Measurements from ENCODE around the gene FTSJ1.
"Not testable (repeated sequence)": the region's sequence is repeated elsewhere in the genome, so short reads cannot be mapped to it uniquely, and the experiment has no call there.

The FTSJ1 gene, protein sequence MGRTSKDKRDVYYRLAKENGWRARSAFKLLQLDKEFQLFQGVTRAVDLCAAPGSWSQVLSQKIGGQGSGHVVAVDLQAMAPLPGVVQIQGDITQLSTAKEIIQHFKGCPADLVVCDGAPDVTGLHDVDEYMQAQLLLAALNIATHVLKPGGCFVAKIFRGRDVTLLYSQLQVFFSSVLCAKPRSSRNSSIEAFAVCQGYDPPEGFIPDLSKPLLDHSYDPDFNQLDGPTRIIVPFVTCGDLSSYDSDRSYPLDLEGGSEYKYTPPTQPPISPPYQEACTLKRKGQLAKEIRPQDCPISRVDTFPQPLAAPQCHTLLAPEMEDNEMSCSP

GRCh38 chrX:48475774-48476577, at the start of gene FTSJ1:
Gene FTSJ1 (plus strand): TSS chrX:48476199. CDS start chrX:48478048, 1,849 bp downstream.
- peak; percentile 81 to 85 for DNase-seq

DNA sequence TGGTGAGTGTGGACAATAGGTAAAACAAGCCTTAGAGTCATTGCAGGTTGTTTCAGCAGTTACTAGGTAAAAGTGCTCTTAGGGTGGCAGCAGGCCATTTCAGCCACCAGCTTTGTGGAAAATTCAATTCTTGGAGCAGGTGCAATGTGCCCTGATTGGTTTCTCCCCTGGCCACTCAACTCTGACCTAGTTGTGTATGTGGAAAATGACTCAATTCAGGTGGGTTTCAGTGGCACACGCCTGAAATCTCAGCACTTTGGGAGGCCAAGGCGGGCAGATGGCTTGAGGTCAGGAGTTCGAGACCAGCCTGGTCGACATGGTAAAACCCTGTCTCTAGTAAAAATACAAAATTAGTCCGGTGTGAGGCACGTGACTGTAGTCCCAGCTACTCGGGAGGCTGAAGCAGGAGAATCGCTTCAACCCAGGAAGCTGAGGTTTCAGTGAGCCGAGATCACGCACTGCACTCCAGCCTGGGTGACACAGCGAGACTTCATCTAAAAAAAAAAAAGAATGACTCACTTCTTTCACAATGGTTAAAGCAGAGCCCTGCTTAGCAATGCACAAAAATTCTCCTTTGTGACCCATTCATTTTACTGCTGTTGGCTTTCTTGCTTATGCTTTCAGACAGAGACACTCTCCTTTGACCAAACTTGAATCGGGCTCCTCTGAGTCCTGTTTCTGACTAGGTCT, 48.8 kb upstream of the FTSJ1 start:
- not testable (repeated sequence) for DNase-seq

- DNase-seq = not testable (repeated sequence)
Measured at GRCh38 chrX:48429606-48430005, 46.4 kb upstream of the FTSJ1 start.

GRCh38 chrX:48430166-48430565, 45.8 kb upstream of the FTSJ1 start:
- not testable (repeated sequence) for DNase-seq

DNA sequence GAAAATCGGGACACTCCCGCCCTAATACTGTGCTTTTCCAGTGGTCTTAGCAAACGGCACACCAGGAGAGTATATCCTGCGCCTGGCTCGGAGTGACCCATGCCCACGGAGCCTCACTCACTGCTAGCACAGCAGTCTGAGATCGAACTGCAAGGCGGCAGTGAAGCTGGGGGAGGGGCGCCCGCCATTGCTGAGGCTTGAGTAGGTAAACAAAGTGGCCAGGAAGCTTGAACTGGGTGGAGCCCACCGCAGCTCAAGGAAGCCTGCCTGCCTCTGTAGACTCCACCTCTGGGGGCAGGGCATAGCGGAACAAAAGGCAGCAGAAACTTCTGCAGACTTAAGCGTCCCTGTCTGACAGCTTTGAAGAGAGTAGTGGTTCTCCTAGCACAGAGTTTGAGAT, 42.3 kb upstream of the FTSJ1 start:
- peak in 1 of 2 experiments; percentile 5 for DNase-seq

- DNase-seq = not testable (repeated sequence)
Measured at GRCh38 chrX:48447201-48447600, 28.8 kb upstream of the FTSJ1 start.

DNA sequence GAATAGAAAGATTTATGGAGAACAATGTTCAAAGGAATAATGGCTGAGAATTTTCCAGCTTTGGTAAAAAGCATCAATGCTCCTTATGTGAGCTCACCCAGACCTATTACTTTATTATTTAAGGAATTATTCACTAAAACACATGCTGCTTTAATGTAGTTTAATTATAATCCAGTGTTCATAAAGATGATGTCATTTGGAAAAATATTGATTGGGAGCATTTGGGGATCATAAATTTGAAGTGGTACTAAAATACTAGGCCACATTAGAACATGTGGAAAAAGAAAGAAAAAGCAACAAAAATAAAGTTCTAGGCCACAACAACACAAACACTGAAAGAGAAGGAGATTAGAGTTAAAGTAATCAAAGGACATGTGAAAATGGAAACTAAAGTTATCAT, 25.9 kb upstream of the FTSJ1 start:
- DNase-seq = no peak

GRCh38 chrX:48451708-48452107, 24.3 kb upstream of the FTSJ1 start:
- no peak for DNase-seq

DNA sequence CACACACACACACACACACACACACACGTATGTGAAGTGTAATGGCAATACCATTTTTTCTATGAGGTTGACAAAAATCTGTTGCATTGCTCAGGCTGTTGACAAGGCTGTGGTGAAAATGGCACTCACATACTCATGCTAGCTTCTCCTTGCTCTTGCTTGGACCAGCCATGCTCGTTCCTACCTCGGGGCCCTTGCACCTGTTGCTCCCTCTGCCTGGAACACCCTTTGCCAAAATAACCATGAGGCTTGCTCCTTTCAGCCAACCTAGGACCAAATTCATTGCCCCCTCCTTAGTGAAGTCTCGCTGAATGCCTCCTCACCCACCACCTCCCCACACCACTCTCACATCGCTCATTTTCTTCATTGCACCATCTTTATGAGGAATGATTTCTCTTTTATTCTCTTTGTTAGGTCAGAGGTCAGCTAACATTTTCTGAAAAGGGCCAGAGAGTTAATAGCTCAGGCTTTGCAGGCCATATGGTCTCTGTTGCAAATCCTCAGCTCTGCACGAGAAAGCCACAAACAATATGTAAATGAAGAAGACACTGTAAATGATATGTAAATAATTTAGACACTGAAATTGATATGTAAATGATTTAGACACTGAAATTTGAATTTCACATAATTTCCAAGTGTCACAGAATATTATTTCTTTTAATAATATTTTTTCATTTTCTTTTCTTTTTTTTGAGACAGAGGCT, 19.2 kb upstream of the FTSJ1 start:
- no peak for DNase-seq

GRCh38 chrX:48458711-48459110, 17.3 kb upstream of the FTSJ1 start:
- no peak for DNase-seq

- no peak for DNase-seq
Measured at GRCh38 chrX:48459483-48459882, 16.5 kb upstream of the FTSJ1 start.

DNA sequence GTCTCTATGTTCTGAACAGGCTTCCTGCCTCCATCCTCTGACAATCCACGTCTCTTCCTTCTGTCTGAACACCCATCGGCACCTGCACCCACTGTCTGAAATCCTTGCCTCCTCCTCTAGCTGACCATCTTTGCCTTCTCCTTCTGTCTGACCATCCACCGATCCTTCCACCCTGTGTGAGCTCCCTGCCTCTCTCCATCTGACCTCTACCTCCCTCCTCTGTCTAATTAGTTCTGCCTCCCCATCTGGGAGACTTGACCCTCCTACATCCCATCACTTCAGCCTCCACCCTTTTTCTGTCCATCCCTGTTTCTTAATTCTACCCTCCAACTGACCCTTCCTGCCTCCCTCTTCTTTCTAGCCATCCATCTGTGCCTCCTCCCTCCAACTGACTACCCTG, 16.0 kb upstream of the FTSJ1 start:
- no peak for DNase-seq

- no peak for DNase-seq
Measured at GRCh38 chrX:48460606-48461005, 15.4 kb upstream of the FTSJ1 start.

- DNase-seq = no peak
Measured at GRCh38 chrX:48461830-48462229, 14.2 kb upstream of the FTSJ1 start.

DNA sequence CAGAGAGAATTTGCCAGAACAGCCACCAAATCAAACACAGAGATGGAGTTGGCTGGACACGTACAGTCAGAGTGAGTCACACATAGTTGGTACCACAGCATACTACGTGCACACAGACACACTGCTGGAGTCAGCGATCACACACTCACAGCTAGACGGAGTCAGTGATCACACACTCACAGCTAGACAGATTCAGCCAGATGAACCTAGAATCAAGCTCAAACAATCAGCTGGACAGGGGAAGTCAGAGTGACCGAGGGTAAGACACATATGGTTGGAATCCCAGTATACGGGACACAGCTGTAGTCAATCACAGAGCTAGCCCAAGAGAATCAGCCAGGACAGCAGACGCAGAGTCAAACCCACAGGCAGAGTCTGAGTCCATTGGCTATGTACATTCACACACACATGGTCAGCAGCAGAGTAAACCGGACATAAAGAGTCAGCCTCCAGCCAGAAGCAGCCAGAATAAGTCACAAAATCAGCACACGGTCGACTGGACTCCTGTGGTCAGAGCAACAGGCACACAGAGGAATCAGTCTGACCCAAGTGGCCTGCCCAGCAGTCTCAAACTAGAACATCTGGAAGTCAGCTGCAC, 10.6 kb upstream of the FTSJ1 start:
- no peak for DNase-seq

GRCh38 chrX:48466696-48467095, 9.3 kb upstream of the FTSJ1 start:
- peak; percentile 53 to 61 for DNase-seq

- DNase-seq = no peak
Measured at GRCh38 chrX:48467281-48467761, 8.7 kb upstream of the FTSJ1 start.

GRCh38 chrX:48468247-48468671, 7.7 kb upstream of the FTSJ1 start:
- DNase-seq = peak; percentile 59 to 67

GRCh38 chrX:48468693-48469691, 7.0 kb upstream of the FTSJ1 start:
- peak; percentile 50 to 66 for DNase-seq

DNA sequence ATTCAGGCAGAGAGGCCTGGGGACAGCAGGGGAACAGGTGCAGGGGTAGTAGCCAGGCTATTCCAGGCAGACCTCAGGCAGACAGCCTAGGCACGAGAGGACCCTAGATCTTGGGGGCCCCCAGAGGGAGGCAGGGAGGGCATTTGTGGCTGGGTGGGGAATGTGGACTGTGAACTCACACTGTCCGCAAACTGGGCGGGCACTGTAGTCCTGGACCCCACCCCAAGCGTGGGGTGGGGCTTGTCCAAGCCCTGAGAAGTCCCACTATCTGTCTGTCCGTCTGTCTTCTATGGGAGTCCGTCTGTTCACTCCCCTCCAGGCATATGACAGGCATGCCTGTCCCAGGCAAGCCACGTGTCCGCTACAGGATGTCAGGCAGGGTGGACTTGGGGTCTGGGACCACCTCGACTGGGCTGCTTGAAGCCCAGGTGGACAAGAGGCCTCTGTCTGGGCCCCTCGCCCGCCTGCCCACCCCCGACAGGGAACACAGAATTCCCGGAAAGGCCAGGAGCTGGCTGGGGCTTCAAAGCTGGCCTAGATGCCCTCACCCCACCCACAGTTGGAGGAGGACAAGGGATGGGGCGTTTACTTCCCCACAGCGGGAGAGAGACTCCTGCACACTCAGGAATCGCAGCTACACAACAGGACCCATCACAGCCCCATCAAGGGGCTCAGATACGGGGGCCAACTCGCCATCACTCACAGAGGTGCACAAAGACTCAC, 5.7 kb upstream of the FTSJ1 start, which contains the start of gene SLC38A5:
SLC38A5 (minus strand) TSS at position 151 of the 723 bp plus-strand sequence. CDS start 2,336 bp downstream, outside the sequence.
- DNase-seq = no peak

Data from activated CD4-positive, alpha-beta T cell treated with anti-CD3 and anti-CD28 coated beads, Interleukin-2, amount 50 U/mL, for 48 hours (primary cell).